ENCODE measurements around the gene TRMT2A. TPM values are rescaled to one million over a fixed set of nuclear protein-coding genes. Genes with fewer than 3 reads are reported as not detected.

Gene TRMT2A
- total and polyA plus RNA-seq, 2 of the 8 experiments (the other 6 are each of a cell fraction or from before 2014, with no cell fraction given) = 44.9 to 50.3 TPM

- Histone ChIP-seq H3K9me3 (ENCODE audit: insufficient read depth in 2 of 2, low read depth in 1 of 2, low read length in 1 of 2) (no peaks in the 10 kb centered on the region), H2BK12ac (ENCODE audit: low read depth, low read length) (no peak overlapping the region), H3K4ac (replicated peaks; ENCODE audit: insufficient read length, low read depth, low read length) (no peak overlapping the region), H2AFZ (ENCODE audit: low read length) (no peak overlapping the region), H2AK5ac (ENCODE audit: low read depth, low read length) (no peak overlapping the region), H3K18ac (ENCODE audit: extremely low read depth, low read length) (no peak overlapping the region), H4K20me1 (replicated peaks in 1 of 2; ENCODE audit: control insufficient read depth in 1 of 2, insufficient read depth in 2 of 2, low read length in 2 of 2) (peaks cover 0 to 6% of the 10 kb centered on the region in 2 experiments), H2BK15ac (ENCODE audit: low read length) (no peak overlapping the region), H2BK5ac (ENCODE audit: low read depth, low read length) (no peak overlapping the region), H3K14ac (ENCODE audit: insufficient read length) (no peak overlapping the region), H3K9ac (replicated peaks in 1 of 4; ENCODE audit: extremely low read depth in 1 of 4, low read depth in 3 of 4, low read length in 3 of 4) (no peak overlapping the region), H3K4me3 (ENCODE audit: extremely low read depth in 1 of 4, insufficient read depth in 2 of 4, low read depth in 3 of 4, low read length in 4 of 4) (no peak overlapping the region), H3K23ac (ENCODE audit: insufficient read length) (no peak overlapping the region), H4K8ac (ENCODE audit: extremely low read depth, insufficient read depth, low read length) (no peak overlapping the region), H3K27ac (ENCODE audit: low read depth, low read length) (no peak overlapping the region), H4K91ac (replicated peaks; ENCODE audit: insufficient read length, low read length) (no peak overlapping the region), H3K4me2 (ENCODE audit: insufficient read depth in 1 of 2, low read depth in 2 of 2, low read length in 2 of 2) (no peak overlapping the region), H2BK20ac (ENCODE audit: low read length) (no peak overlapping the region), H3K79me2 (ENCODE audit: control insufficient read depth in 1 of 2, insufficient read depth in 2 of 2, low read length in 2 of 2) (no peaks in the 10 kb centered on the region), H2BK120ac (replicated peaks; ENCODE audit: low read depth, low read length) (no peak overlapping the region), H3K4me1 (replicated peaks in 1 of 4; ENCODE audit: control insufficient read depth in 3 of 4, insufficient read depth in 4 of 4, low read length in 3 of 4) (no peaks in the 10 kb centered on the region), H3K56ac (replicated peaks; ENCODE audit: insufficient read length, low read depth, low read length) (no peak overlapping the region), H3K23me2 (ENCODE audit: low read depth, low read length) (no peaks in the 10 kb centered on the region), H4K5ac (ENCODE audit: insufficient read length, low read depth, low read length) (no peak overlapping the region), H3K27me3 (replicated peaks in 1 of 4; ENCODE audit: control insufficient read depth in 3 of 4, extremely low read depth in 1 of 4, insufficient read depth in 3 of 4, low read length in 3 of 4) (peaks cover 0 to 3% (median 0%) of the 10 kb centered on the region in 4 experiments; a peak in 3 of 7 replicates), H3K36me3 (ENCODE audit: control insufficient read depth in 2 of 4, insufficient read depth in 4 of 4, low read length in 3 of 4) (no peaks in the 10 kb centered on the region), H3K79me1 (ENCODE audit: low read depth, low read length) (no peaks in the 10 kb centered on the region)
- ChIA-PET CTCF (ENCODE audit: partially characterized antibody) (interaction anchor here (0.6 to 1.7 kb wide), 2 partner anchors 9 to 31 kb away, joined by 3 to 4 read pairs; no protein-coding TSS in a partner anchor), POLR2A (ENCODE audit: partially characterized antibody) (no interaction called here)
- 93% methylated on average over 7 of the region's 7 CpGs; no CpG with 5 or more reads in 1 of the 2 experiments for WGBS, 2 experiments (ENCODE audit: extremely low coverage in 1 of 2, insufficient coverage in 1 of 2, insufficient read length in 1 of 2, insufficient replicate concordance in 2 of 2, low coverage in 1 of 2, low lambda C conversion rate in 2 of 2, missing lambda C conversion rate in 1 of 2)
- FAIRE-seq (no peak), DNase-seq (ENCODE audit: low read depth in 1 of 2, low spot score in 2 of 2) (no peak)
- TF ChIP-seq TAF1 (IDR thresholded peaks at IDR 0.05; ENCODE audit: low read depth, low read length) (no peak), HDAC2 (IDR thresholded peaks at IDR 0.05; ENCODE audit: borderline replicate concordance in 1 of 2, low read depth in 2 of 2, low read length in 2 of 2) (no peak), TBP (IDR thresholded peaks at IDR 0.05; ENCODE audit: low read depth, low read length) (no peak), BACH1 (IDR thresholded peaks at IDR 0.05; ENCODE audit: low read length) (no peak), RAD21 (IDR thresholded peaks at IDR 0.05 in 1 of 2, conservative IDR thresholded peaks at IDR 0.05 in 1 of 2; ENCODE audit: low read depth in 2 of 2, low read length in 2 of 2) (no peak), CEBPB (IDR thresholded peaks at IDR 0.05; ENCODE audit: low read depth, low read length) (no peak), SIN3A (conservative IDR thresholded peaks at IDR 0.05 in 1 of 2, IDR thresholded peaks at IDR 0.05 in 1 of 2; ENCODE audit: low read depth in 1 of 2, low read length in 2 of 2) (no peak), SRF (IDR thresholded peaks at IDR 0.05; ENCODE audit: low read depth, low read length) (no peak), SIX5 (IDR thresholded peaks at IDR 0.05; ENCODE audit: low read depth, low read length) (no peak), SP2 (IDR thresholded peaks at IDR 0.05; ENCODE audit: low read length) (no peak), CTBP2 (IDR thresholded peaks at IDR 0.05; ENCODE audit: borderline replicate concordance, insufficient read depth, insufficient read length, low read length) (no peak), SIRT6 (IDR thresholded peaks at IDR 0.05; ENCODE audit: low read length) (no peak), SP1 (IDR thresholded peaks at IDR 0.05; ENCODE audit: low read depth, low read length) (no peak), HDAC6 (IDR thresholded peaks at IDR 0.05; ENCODE audit: low read depth, low read length) (no peak), TCF12 (IDR thresholded peaks at IDR 0.05; ENCODE audit: low read depth, low read length) (no peak)
Observed at GRCh38 chr22:20068640-20069039, 48.4 kb downstream of the TRMT2A start.
